Activated T-helper 9 cell treated with anti-CD3 and anti-CD28 coated beads, Interleukin-2, amount 50 U/mL, for 16 hours (primary cell): ENCODE results near the gene MINK1.
"Not testable (repeated sequence)": the region's sequence is repeated elsewhere in the genome, so short reads cannot be mapped to it uniquely, and the experiment has no call there.

Experiments used
- DNase-seq: peaks from one replicate; pipeline ENCODE4 v3.0.0-alpha.2; 2020; ENCODE audit warnings: low read depth

Gene MINK1

DNA sequence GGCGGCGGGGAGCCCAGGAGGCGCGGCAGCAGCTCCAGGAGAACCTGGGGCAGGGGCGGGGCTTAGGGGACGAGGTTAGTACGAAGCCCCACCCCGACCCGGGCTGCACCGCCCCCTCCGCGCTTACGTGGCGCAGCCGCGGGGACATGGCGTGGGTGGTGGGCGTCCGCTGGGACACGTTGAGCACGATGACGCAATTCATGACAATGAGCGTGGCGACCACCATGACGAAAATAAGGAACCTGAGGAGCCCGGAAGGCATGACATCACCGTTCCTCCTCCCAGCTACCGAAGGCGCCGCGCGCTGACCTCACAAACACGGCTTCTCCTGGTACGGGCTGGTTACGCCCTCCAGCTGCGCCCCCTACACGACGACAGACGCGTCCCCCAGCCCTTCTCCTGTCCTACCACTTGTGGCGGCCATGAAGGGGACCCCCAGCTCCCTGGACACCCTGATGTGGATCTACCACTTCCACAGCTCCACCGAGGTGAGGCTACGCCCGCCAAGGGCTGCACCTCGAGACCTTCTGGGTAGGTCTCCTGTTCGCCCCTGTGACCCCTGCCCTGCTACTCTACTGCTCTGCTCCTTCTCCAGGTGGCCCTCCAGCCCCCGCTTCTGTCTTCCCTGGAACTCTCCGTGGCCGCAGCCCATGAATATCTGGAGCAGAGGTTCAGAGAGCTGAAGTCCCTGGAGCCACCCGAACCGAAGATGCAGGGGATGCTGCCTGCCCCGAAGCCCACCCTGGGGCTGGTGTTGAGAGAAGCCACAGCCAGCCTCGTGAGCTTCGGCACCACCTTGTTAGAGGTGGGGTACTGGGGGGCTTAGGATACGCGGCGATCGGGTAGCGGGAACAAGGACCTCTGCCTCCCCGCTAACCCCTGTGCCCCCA lies 66.4 kb downstream of the MINK1 start, which contains the start of gene C17orf107:
TSS of gene C17orf107 (plus strand) at position 196 of the 890 bp plus-strand sequence. CDS start at position 423, 227 bp downstream.
- DNase-seq = peak; percentile 95

DNA sequence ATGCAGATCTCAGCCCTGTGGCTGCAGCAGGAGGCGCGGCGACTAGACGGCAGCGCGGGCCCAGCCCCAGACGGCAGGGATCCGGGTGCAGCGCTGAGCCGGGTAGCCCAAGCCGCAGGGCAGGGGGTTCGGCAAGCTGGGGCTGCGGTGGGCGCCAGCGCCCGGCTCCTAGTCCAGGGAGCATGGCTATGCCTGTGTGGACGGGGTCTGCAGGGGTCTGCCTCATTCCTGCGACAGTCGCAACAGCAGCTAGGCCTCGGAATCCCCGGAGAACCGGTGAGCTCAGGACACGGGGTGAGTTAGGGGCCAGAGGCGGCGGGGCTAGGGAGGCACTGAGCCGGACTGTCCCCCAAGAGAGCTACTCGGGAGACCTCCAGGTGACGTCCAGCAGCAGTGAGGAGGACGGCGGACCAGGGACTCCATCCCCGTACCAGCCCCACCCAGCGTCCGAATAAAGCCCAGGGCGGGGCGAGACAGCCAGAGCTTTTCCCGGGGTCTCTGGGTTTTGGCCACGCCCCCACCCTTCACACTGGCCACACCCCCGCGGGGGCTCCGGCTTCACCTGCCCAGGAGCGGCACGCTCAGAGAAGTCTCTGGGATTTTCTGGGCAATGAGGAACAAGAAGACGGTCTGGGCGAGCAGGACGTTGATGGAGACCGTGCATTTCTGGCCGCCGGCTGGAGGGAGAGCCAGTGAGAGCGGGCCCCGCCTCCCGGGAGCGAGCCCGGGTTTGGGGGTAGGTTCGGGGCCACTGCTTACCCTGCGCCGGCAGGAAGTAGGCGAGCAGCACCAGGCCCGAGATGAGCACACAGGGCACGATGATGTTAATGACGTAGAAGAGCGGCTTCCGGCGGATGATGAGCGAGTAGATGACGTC lies 67.3 kb downstream of the MINK1 start:
- DNase-seq = peak; percentile 30

DNA sequence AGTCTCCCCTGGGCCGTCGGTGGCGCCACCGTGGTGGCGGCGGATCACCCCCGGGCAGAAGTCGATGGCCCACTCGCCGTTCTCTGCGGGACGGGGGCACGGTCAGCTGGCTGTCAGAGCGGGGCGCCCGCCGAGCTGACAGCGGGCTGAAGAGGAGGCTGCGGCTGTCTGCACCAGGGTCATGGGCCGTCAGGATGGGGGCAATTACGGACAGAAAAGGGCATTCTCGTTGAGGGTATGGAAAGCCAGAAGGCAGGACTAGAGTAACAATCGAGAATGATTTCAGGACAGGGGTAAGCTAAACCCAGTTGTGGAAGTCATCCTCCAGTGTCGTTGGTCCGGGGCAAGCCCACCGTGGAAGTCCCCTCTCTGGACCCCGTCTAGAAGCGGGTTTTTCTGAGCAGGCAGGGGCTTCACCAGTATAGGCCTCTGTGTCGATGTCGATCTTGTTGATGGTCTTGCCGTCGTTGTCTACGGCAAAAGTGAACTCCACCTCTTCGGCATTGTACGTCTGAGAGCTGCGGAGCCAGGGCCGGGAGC lies 68.0 kb downstream of the MINK1 start:
- DNase-seq = no peak

DNA sequence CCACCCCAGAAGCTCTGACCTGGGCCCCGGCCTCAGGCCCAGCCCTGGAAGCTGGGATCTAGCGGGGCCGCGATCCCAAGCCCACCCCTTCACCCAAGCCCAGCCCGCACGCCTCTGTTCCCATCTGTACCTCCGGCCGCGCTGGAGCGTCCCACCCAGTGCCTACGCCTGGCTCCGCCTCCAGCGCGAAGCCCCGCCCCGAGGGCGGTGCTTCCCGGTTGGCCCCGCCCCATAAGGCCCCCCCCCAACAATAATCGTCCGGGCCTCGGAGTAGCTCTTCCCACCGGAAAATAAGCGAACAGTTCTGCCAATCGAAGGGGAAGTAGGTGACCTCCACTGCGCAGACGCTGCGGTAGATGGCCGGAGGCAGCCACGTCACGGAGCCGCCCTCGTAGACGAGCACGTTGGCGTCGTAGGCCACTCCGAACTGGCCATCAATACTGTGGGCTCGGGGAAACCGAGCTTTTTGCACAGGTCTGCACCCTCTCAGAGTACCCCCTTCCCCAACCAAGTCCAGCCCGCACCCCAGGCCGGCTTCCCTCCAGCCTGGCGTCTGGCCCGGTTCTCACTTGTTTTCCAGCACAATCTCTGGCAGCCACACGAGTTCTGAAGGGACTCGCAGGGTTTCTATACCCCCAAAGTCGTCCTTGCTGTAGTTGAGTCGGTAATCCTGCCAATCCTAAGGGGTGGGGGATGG lies 68.7 kb downstream of the MINK1 start:
- no peak for DNase-seq

DNA sequence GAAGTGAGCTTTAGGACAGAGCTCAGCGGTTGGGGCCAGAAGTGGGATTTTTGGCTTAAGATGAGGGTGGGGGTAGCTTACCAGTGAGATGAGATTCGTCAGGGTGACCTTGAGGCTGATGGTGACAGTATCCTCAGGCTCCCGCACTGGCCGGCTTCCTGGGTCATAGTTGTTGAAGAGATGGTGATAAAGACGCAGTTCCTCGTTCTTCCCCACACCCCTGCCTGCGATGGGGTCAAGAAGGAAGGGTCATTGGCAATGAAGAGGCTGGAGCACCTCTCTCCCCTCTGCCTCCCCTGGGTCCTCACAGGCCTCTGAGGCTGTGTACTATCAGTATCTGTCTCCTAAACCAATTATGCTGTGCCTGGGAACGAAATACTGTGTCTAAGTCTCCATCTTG lies 69.4 kb downstream of the MINK1 start:
- DNase-seq = no peak

DNA sequence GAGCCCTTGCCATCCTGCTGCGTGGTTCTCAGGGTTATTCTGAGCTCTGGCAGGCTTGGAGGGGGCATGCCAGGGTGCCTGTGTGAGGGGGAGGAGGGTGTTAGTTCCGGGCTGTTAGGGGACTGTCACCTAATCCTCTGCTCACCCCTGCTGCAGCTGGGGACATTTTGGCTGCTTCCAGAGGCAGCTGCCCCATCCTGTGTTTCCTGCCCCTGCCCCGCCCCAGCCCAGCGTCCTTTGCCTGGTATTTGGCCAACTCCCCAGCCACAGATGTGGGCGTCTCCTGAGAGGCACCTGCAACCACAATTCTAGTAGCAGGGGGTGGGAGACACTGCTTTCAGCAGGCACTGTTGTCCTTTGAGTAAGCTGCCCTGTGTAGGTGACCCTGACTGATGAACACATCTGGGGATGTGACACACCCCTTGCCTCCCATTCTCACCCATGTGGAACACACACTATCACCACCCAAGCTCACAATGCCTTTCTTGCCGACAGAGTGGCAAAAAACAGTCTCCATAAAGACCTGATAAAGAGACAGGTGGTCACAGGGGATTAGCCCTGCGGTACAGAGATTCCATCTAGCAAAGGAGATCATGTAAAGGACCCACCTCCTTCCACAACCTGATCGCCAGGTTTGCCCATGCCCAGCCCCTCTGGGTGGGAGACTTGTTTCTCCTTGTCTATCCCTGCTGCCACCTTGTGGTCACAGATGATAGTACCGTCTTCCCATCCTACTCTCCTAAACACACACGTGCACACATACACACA lies 70.1 kb downstream of the MINK1 start, which contains the start of gene CHRNE:
TSS of gene CHRNE (minus strand) at position 48 of the 768 bp plus-strand sequence. CDS start at position 13, 35 bp downstream.
- DNase-seq = peak; percentile 54

DNA sequence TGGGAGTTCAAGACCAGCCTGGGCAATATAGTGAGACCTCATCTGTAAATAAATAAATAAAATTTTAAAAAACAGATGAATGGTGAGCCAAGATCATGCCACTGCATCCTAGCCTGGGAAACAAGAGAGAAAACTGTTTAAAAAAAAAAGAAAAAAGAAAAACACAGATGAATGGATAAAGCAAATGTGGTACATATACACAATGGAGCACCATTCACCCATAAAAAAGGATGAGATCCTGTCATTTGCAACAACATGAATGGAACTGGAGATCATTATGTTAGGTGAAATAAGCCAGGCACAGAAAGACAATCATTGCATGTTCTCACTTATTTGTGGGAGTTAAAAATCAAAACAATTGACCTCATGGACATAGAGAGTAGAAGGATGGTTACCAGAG lies 73.5 kb downstream of the MINK1 start:
- not testable (repeated sequence) for DNase-seq

DNA sequence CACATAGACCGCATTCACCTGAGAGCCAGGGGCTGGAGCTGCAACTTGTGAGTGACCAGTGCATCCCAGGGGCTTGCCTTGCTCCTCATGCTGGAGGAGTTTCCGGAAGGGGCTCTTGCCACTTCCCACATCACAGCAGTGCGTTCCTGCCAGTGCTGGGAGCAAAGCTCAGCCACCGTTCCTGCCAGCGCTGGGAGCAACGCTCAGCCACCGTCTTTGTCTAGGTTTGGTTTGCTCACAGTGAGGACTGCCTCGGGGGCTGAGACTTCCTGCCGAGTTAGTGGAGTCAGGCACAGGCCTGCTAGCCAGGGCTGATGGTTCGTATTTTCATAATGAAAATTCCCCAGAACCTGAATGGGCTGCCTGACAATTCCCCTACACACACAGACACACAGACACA lies 75.2 kb downstream of the MINK1 start:
- no peak for DNase-seq

DNA sequence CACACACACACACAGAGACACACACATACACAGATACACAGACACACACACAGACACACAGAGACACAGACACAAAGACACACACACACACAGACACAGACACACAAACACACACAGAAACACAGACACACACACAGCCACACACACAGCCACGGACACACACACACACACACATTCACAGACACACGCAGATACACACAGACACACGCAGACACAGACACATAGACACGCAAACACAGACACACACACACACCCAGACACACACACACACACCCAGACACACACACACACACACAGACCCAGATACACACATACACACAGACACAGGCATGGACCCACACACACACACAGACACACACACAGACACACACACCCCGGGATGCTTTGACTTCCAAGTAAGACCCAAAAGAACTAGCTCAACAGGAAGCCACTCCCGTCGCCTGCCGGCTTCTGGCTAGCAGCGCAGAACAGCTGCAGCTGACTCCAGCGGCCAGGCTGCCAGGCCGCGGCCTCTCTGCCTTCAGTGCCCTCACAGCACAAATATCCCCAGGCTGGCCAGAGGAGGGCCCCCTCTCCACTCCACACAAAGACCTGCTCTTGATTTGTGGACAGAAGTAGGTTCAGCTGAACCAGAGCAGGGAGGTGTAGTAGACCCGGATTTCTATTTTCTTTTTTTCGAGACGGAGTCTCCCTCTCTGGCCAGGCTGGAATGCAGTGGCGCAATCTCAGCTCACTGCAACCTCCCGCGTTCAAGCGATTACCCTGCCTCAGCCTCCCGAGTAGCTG lies 75.8 kb downstream of the MINK1 start:
- peak; percentile 52 for DNase-seq

DNA sequence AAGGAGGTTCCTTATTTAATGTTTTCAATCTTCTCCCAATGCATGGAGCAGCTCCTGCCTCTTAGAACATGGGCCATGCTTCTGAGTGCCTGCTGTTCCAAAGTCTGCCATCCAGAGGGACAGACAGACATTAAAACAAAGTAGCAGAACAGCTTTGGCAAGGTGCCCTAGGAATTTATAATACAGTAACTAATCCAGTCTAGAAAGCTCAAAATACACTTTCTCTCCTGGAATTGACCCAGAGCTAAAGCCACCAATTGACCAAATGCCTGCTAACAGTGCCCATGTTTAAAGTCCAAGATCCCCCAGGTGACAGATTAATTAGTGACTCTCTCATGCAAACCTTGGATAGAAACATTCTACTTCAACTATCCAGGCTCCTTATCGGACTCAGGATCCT lies 80.9 kb downstream of the MINK1 start:
- no peak for DNase-seq

DNA sequence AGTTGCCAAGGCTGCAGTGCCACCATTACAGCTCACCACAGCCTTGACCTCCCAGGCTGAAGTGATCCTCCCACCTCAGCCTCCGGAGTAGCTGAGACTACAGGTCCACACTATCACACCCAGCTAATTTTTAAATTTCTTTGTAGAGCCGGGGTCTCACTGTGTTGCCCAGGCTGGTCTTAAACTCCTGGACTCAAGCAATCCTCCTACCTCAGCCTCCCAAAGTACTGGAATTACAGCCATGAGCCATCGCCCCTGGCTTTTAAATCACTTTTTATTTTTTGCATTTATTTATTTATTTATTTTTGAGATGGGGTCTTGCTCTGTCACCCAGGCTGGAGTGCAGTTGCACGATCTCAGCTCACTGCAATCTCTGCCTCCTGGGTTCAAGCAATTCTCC lies 81.4 kb downstream of the MINK1 start:
- DNase-seq = not testable (repeated sequence)

DNA sequence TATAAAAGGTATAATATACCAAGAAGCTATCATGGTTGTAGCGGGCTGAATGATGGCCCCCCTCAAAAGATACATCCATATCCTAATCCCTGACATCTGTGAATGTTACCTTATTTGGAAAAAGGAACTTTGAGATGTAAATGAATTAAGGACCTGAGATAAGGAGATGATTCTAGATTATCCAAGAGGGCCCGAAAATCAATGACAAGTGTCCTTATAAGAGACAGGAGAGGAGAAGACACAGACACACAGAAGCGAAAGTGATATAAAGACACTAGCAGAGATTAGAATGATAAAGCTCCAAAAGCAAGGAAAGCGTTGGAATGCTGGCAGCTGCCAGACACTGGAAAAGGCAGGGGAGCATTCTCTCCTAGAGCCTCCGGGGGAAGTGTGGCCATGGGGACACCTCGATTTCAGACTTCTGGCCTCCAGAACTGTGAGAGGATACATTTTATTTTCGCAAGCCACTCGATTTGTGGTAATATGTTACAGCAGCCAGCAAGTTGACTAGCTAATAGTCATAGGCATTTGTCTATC lies 86.4 kb downstream of the MINK1 start:
- no peak for DNase-seq

DNA sequence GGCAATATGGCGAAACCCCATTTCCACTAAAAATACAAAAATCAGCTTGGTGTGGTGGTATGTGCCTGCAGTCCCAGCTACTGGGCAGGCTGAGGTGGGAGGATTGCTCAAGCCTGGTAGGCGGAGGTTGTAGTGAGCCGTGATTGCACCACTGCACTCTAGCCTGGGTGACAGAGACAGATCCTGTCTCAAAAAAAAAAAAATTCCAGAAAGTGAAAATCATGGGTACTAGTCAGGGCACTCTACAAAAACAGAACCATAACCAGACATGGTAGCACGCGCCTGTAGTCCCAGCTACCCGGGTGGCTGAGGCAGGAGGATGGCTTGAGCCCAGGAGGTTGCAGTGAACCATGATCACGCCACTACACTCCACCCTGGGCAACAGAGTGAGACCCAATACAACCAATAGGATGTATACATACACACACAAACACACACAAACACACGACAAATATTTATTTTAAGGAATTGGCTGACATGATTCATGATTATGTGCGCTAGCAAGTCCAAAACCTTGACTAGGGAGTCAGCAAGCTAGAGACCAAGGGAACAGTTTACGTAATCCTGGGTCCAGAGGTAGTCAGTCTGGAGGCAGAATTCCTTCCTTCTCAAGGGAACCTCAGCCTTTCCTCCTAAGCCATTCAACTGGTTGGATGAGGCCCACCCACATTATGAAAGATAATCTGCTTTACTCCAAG lies 87.4 kb downstream of the MINK1 start:
- no peak for DNase-seq

DNA sequence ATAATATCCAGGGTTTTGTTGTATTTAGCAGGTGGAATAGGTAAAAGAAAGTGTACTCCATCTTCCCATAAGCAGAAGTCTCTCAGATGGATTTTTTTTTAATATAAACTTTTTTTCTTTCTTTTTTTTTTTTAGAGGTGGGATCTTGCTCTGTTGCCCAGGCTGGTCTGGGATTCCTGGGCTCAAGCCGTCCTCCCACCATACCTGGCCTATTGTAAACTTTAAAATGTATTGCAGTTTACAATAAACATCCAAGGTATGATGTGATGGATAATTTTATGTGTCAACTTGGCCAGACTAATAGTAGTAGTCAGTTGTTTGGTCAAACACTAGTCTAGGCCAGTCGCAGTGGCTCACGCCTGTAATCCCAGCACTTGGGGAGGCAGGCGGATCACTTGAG lies 88.2 kb downstream of the MINK1 start:
- no peak for DNase-seq

DNA sequence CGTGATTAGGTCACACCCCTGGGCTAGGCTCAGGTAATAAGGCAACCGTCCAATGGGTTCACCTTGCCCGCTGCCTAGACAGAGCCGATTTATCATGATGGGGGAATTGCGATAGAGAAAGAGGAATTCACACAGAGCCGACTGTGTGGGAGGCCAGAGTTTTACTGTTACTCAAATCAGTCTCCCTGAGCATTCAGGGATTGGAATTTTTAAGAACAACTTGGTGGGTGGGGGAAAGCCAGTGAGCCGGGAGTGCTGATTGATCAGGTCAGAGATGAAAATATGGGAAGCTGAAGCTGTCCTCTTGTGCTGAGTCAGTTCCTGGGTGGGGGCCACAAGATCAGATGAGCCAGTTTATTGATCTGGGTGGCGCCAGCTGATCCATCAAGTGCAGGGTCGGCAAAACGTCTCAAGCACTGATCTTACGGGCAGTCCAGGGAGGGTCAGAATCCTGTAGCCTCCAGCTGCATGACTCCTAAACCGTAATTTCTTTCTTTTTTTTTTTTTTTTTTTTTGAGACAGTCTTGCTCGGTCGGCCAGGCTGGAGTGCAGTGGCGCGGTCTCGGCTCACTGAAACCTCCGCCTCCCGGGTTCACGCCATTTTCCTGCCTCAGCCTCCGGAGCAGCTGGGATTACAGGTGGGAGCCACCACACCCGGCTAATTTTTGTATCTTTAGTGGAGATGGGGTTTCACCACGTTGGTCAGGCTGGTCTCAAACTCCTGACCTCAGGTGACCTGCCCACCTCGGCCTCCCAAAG lies 93.6 kb downstream of the MINK1 start:
- not testable (repeated sequence) for DNase-seq

DNA sequence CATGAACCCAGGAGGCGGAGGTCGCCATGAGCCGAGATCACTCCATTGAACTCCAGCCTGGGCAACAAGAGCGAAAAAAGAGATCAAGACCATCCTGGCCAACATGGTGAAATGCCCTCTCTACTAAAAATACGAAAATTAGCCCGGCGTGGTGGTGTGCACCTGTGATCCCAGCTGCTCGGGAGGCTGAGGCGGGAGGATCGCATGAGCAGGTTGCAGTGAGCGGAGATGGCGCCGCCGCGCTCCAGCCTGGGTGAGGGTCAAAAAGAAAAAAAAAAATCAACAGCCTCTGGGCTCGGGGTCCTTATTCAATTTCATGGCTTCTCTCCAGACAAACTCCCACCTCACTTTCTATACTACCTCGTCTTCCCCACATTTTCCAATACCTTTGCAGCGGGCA lies 95.7 kb downstream of the MINK1 start:
- no peak for DNase-seq

DNA sequence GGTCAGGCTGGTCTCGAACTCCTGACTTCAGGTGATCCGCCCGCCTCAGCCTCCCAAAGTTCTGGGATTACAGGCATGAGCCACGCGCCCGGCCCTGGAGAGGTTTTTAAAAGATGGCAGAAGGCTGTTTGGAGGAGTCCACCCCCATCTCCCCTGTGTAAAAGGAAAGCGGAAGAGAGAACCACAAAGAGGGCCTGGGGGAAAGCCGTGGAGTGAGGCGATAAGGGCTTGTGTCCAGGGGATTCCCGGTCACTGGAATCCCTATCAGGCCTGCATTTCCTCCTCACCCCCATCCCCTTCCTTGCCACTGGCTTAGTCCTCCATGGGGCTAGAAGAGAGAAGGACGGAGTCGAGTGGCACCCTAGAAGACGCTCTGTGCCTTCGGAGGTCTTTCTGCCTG lies 98.8 kb downstream of the MINK1 start, which contains the start of gene GP1BA:
TSS of gene GP1BA (plus strand) at position 315 of the 400 bp plus-strand sequence. CDS start 328 bp downstream, outside the sequence.
- no peak for DNase-seq

DNA sequence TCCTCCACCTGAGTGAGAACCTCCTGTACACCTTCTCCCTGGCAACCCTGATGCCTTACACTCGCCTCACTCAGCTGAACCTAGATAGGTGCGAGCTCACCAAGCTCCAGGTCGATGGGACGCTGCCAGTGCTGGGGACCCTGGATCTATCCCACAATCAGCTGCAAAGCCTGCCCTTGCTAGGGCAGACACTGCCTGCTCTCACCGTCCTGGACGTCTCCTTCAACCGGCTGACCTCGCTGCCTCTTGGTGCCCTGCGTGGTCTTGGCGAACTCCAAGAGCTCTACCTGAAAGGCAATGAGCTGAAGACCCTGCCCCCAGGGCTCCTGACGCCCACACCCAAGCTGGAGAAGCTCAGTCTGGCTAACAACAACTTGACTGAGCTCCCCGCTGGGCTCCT lies 99.6 kb downstream of the MINK1 start:
- no peak for DNase-seq
